CD8-positive, alpha-beta memory T cell (primary cell): ENCODE data around the gene DRC3. TPM values are rescaled to one million over a fixed set of nuclear protein-coding genes. Genes with fewer than 3 reads are reported as not detected.

Experiments used
- CTCF ChIA-PET: fragments of 350-600 bp; sonication (Branson Sonifier 250); formaldehyde crosslinking; loops from one replicate; lab custom pipeline; 2021; ENCODE audit warnings: antibody characterized with exemption; lab: Charles Lee
- POLR2A ChIA-PET: fragments of 350-600 bp; sonication (Branson Sonifier 250); formaldehyde crosslinking; loops from one replicate; lab custom pipeline; 2021; ENCODE audit warnings: antibody characterized with exemption; lab: Charles Lee
- DNase-seq, 5 donors: peaks; one replicate each; pipeline versions ENCODE4 v3.0.0 to v3.0.0-alpha.2; 2020 to 2022; ENCODE audit warnings: mixed read lengths in 1 of 5
- H3K27ac ChIP-seq: one replicate; pipeline ENCODE4 v1.7.0; 2013; ENCODE audit warnings: low read depth, mild to moderate bottlenecking, low read length, moderate library complexity
- H3K27me3 ChIP-seq: 2 replicates; pipeline ENCODE4 v1.7.0; 2013; ENCODE audit warnings: low read length, mild to moderate bottlenecking; ENCODE audit not compliant: insufficient read depth, poor library complexity, severe bottlenecking
- H3K36me3 ChIP-seq: 2 replicates; pipeline ENCODE4 v1.7.0; 2013; ENCODE audit warnings: mild to moderate bottlenecking, low read length, moderate library complexity; ENCODE audit not compliant: insufficient read depth
- H3K4me1 ChIP-seq: 2 replicates; pipeline ENCODE4 v1.7.0; 2013; ENCODE audit warnings: mild to moderate bottlenecking, low read length, moderate library complexity; ENCODE audit not compliant: insufficient read depth
- H3K4me3 ChIP-seq: 2 replicates; pipeline ENCODE4 v1.7.0; 2013; ENCODE audit warnings: mild to moderate bottlenecking, low read length
- H3K9me3 ChIP-seq: 2 replicates; pipeline ENCODE4 v1.7.0; 2013; ENCODE audit warnings: mild to moderate bottlenecking, low read length
- H3K27ac Mint-ChIP-seq, 8 donors: one replicate each; pipeline ENCODE4 v1.8.0; 2020 to 2021; ENCODE audit warnings: mixed read lengths in 8 of 8, mild to moderate bottlenecking in 6 of 8, inconsistent platforms in 3 of 8, moderate library complexity in 3 of 8
- H3K27me3 Mint-ChIP-seq, 2 donors: one replicate each; pipeline ENCODE4 v1.8.0; 2020 to 2021; ENCODE audit warnings: mixed read lengths in 2 of 2, mild to moderate bottlenecking in 1 of 2, moderate library complexity in 1 of 2
- H3K36me3 Mint-ChIP-seq, 3 donors: one replicate each; pipeline ENCODE4 v1.8.0; 2020 to 2021; ENCODE audit warnings: mixed read lengths in 3 of 3, inconsistent platforms in 1 of 3, mild to moderate bottlenecking in 1 of 3
- H3K4me1 Mint-ChIP-seq, 3 donors: one replicate each; pipeline ENCODE4 v1.8.0; 2020 to 2021; ENCODE audit warnings: mixed read lengths in 3 of 3, inconsistent platforms in 1 of 3, mild to moderate bottlenecking in 1 of 3
- H3K4me3 Mint-ChIP-seq, 7 donors: one replicate each; pipeline ENCODE4 v1.8.0; 2020 to 2021; ENCODE audit warnings: mixed read lengths in 7 of 7, mild to moderate bottlenecking in 6 of 7, moderate library complexity in 4 of 7, inconsistent platforms in 2 of 7
- H3K9me3 Mint-ChIP-seq, 5 donors: one replicate each; pipeline ENCODE4 v1.8.0; 2020 to 2022; ENCODE audit warnings: mixed read lengths in 5 of 5, mild to moderate bottlenecking in 3 of 5, moderate library complexity in 2 of 5, inconsistent platforms in 1 of 5
- polyA plus RNA-seq: library from polyadenylated mRNA; unstranded; fragments of 300-500 nt; fragmentation: Illumina TruSeq; gene quantifications from one replicate; pipeline ENCODE4 v1.2.3, GENCODE V29; 2021
- total RNA-seq, 2 experiments: library from RNA; stranded (reverse); gene quantifications; one replicate each; pipeline ENCODE4 v1.2.3, GENCODE V29; 2021

Gene DRC3
- total and polyA plus RNA-seq, 3 experiments from 2014 or later: 0.33 to 0.60 TPM; not detected in 1

DNA sequence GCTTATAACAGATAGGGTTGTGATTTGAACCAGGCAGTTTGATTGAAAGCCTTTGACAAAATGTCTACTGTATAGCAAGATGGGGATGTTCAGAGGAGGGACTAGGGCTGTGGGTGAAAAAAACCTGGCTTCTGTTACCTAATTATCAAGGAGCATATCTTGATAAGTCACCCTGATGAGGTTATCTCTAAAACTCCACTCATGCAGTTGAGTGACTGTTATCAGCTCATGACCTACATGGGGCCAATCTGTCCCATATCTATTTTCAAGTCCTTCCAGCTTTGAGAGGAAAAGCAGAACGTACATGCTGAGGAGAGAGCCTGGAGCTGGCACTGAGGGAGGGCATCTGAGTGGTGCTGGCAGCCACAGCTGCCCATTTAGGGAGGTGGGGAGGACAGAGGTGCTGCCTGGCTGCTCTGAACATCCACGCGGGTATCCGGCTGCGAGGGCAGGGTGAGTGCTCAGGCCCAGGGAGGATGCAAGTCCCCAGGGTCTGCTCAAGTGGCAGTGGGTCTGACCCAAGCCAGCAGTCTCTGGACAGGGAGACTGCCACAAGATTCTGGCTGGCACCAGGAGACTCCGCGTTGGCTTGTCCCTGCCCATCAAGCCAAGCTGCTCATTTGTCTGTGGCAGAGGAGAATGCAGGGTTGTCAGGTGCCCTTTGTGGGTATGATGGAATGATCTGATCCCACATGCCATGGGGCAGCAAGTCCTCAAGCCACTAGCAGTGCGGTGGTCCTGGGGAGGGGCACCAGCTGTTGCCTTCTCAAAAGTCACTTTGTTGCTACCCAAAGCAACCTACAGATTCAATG is 37.2 kb downstream of the DRC3 start:
- H3K27ac ChIP-seq: no peak overlapping the region
- no peaks in the 10 kb centered on the region for H3K36me3 ChIP-seq
- H3K9me3 ChIP-seq: no peaks in the 10 kb centered on the region
- no peaks in the 10 kb centered on the region for H3K4me1 ChIP-seq
- Mint-ChIP-seq H3K36me3 (peaks cover 0 to 65% (median 12%) of the 10 kb centered on the region in 3 donors), H3K4me1 (no peaks in the 10 kb centered on the region), H3K9me3 (no peaks in the 10 kb centered on the region), H3K27me3 (no peaks in the 10 kb centered on the region), H3K4me3 (no peak overlapping the region), H3K27ac (no peak overlapping the region)
- H3K27me3 ChIP-seq: no peaks in the 10 kb centered on the region
- H3K4me3 ChIP-seq: no peak overlapping the region
- CTCF ChIA-PET: no interaction called here
- no peak for DNase-seq
- POLR2A ChIA-PET: no interaction called here

- H3K4me1 ChIP-seq: no peaks in the 10 kb centered on the region
- no peak for DNase-seq
- POLR2A ChIA-PET: no interaction called here
- H3K27me3 ChIP-seq: no peaks in the 10 kb centered on the region
- H3K27ac ChIP-seq: no peak overlapping the region
- H3K36me3 ChIP-seq: peaks cover 6% of the 10 kb centered on the region
- CTCF ChIA-PET: no interaction called here
- H3K9me3 Mint-ChIP-seq: no peaks in the 10 kb centered on the region
- no peak overlapping the region for H3K27ac Mint-ChIP-seq
- H3K9me3 ChIP-seq: no peaks in the 10 kb centered on the region
- peaks cover 0 to 70% (median 11%) of the 10 kb centered on the region in 3 donors for H3K36me3 Mint-ChIP-seq
- H3K4me3 ChIP-seq: no peak overlapping the region
- H3K27me3 Mint-ChIP-seq: no peaks in the 10 kb centered on the region
- H3K4me1 Mint-ChIP-seq: no peaks in the 10 kb centered on the region
- no peak overlapping the region for H3K4me3 Mint-ChIP-seq
Measured at GRCh38 chr17:18011286-18011685, 38.6 kb downstream of the DRC3 start.

DNA sequence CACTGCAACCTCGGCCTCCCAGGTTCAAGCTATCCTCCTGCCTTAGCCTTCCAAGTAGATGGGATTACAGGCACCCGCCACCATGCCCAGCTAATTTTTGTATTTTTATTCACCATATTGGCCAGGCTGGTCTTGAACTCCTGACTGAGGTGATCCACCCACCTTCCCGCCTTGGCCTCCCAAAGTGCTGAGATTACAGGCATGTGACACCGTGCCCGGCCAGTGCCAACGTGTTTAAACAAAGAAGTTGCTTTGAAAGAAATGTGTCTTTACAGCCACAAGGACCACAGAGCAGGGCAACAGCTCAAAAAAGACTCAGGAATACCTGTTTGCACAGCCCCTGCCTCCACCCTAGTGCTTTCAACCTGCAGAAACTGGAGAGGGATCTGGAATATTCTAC is 41.3 kb downstream of the DRC3 start:
- Mint-ChIP-seq H3K4me1 (no peaks in the 10 kb centered on the region), H3K4me3 (no peak overlapping the region), H3K27me3 (no peaks in the 10 kb centered on the region), H3K36me3 (peaks cover 0 to 68% (median 13%) of the 10 kb centered on the region in 3 donors), H3K9me3 (no peaks in the 10 kb centered on the region), H3K27ac (no peak overlapping the region)
- ChIA-PET POLR2A (no interaction called here), CTCF (no interaction called here)
- no peak for DNase-seq
- no peaks in the 10 kb centered on the region for H3K4me1 ChIP-seq
- no peaks in the 10 kb centered on the region for H3K27me3 ChIP-seq
- no peak overlapping the region for H3K4me3 ChIP-seq
- H3K9me3 ChIP-seq: no peaks in the 10 kb centered on the region
- peaks cover 6% of the 10 kb centered on the region for H3K36me3 ChIP-seq
- H3K27ac ChIP-seq: no peak overlapping the region

DNA sequence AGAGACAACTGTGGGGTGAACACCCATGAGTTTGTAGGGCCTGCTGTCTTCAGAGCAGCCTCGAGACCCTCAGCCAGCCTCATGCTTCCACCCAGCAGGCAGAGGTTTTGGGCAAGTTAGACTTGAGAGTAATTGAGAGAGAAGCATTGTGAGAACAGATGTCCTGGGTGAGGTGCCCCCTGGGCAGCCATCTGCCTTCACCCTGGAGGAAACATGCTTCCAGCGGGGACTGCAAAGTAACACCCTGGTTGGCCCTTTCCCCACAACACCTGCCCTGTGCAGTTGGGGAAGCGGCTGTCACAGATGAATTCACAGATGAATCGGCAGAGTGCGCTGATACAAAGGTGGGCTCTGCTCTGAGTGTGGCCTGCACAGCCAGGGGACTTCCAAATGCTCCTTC is 42.9 kb downstream of the DRC3 start:
- H3K4me3 Mint-ChIP-seq: no peak overlapping the region
- no peaks in the 10 kb centered on the region for H3K9me3 Mint-ChIP-seq
- no peaks in the 10 kb centered on the region for H3K4me1 ChIP-seq
- H3K4me3 ChIP-seq: no peak overlapping the region
- no peak overlapping the region for H3K27ac ChIP-seq
- H3K36me3 ChIP-seq: peaks cover 6% of the 10 kb centered on the region
- H3K9me3 ChIP-seq: no peaks in the 10 kb centered on the region
- H3K27me3 Mint-ChIP-seq: no peaks in the 10 kb centered on the region
- H3K27me3 ChIP-seq: no peaks in the 10 kb centered on the region
- no peak for DNase-seq
- peaks cover 0 to 65% (median 13%) of the 10 kb centered on the region in 3 donors for H3K36me3 Mint-ChIP-seq
- POLR2A ChIA-PET: no interaction called here
- CTCF ChIA-PET: interaction anchor here (1.5 kb wide), 1 partner anchor 87 kb away, joined by 4 read pairs; no protein-coding TSS in a partner anchor
- no peaks in the 10 kb centered on the region for H3K4me1 Mint-ChIP-seq
- no peak overlapping the region for H3K27ac Mint-ChIP-seq

DNA sequence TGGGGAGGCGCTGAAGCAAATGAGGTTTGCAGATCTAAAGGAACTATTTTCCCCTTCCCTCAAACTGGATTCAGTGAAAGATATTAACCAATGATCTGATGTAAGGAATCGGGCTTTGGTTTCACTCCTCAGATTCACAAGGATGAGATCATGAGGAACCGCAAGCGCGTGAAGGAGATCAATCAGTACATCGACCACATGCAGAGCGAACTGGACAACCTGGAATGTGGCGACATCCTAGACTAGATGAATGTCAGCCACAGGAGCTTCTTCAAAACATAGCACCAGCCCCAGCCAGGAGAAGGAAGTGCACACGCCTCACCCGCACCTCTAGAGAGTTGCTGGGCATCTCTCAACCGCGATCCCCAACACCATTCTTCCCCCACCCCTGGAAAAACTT is 43.8 kb downstream of the DRC3 start:
- Mint-ChIP-seq H3K36me3 (peaks cover 0 to 67% (median 16%) of the 10 kb centered on the region in 3 donors), H3K4me1 (no peaks in the 10 kb centered on the region), H3K4me3 (no peak overlapping the region), H3K9me3 (no peaks in the 10 kb centered on the region), H3K27ac (no peak overlapping the region), H3K27me3 (no peaks in the 10 kb centered on the region)
- no peak overlapping the region for H3K4me3 ChIP-seq
- H3K27ac ChIP-seq: no peak overlapping the region
- ChIA-PET CTCF (no interaction called here), POLR2A (interaction anchor here (0.6 kb wide), 1 partner anchor 164 kb away, joined by 3 read pairs; no protein-coding TSS in a partner anchor)
- DNase-seq: no peak
- peaks cover 6% of the 10 kb centered on the region for H3K36me3 ChIP-seq
- no peaks in the 10 kb centered on the region for H3K9me3 ChIP-seq
- H3K4me1 ChIP-seq: no peaks in the 10 kb centered on the region
- H3K27me3 ChIP-seq: no peaks in the 10 kb centered on the region

DNA sequence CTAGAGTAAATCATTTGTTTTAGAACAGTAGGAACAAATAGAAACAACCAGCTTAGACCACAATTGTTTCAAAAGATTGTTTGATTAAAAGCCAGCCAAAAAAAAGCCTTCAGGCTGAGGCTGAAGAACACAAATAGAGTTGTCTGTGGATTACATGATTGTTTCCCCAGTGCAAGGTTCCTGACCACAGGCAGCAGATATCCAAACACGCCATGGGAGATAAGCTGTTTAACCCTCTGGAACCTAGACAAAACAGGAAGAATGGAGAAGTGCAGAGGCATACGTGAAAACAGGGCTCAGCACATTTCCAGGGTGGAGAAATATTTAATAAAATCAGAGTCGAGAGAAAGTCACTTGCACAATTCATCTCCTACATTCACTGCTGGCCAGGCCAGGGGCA is 45.3 kb downstream of the DRC3 start:
- no peak for DNase-seq
- Mint-ChIP-seq H3K27ac (no peak overlapping the region), H3K4me3 (no peak overlapping the region), H3K36me3 (peaks cover 0 to 61% (median 14%) of the 10 kb centered on the region in 3 donors), H3K4me1 (no peaks in the 10 kb centered on the region), H3K27me3 (no peaks in the 10 kb centered on the region), H3K9me3 (no peaks in the 10 kb centered on the region)
- ChIA-PET CTCF (no interaction called here), POLR2A (no interaction called here)
- Histone ChIP-seq H3K36me3 (peaks cover 6% of the 10 kb centered on the region), H3K27ac (no peak overlapping the region), H3K4me3 (no peak overlapping the region), H3K9me3 (no peaks in the 10 kb centered on the region), H3K27me3 (no peaks in the 10 kb centered on the region), H3K4me1 (no peaks in the 10 kb centered on the region)

DNA sequence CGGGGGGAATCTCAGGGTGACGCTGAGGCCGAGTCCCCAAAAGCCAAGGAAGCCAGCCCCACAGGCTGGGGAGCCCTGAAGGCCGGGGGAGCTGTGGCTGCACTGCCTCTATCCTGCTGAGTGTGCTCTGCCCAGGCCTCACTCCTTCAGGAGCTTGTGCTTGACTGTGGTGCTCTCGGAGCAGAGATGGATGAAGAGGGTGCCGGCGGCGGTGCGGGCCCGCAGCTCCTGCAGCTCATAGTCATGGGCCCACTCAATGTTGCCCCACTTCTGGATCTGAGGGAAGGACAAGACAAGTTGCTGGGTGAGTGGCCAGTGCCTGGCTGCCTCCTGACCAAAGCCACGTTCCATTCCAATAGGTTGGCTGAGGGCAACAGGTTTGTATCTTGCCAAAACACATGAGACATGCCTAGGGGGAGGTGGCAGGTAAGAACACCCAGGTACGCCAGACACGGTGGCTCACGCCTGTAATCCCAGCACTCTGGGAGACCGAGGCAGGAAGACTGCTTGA is 45.8 kb downstream of the DRC3 start:
- POLR2A ChIA-PET: no interaction called here
- Mint-ChIP-seq H3K36me3 (peaks cover 0 to 58% (median 11%) of the 10 kb centered on the region in 3 donors), H3K27me3 (no peaks in the 10 kb centered on the region), H3K9me3 (no peaks in the 10 kb centered on the region), H3K27ac (no peak overlapping the region), H3K4me3 (no peak overlapping the region), H3K4me1 (no peaks in the 10 kb centered on the region)
- Histone ChIP-seq H3K4me3 (no peak overlapping the region), H3K4me1 (no peaks in the 10 kb centered on the region), H3K9me3 (no peaks in the 10 kb centered on the region), H3K36me3 (peaks cover 6% of the 10 kb centered on the region), H3K27me3 (no peaks in the 10 kb centered on the region), H3K27ac (no peak overlapping the region)
- CTCF ChIA-PET: no interaction called here
- no peak for DNase-seq

DNA sequence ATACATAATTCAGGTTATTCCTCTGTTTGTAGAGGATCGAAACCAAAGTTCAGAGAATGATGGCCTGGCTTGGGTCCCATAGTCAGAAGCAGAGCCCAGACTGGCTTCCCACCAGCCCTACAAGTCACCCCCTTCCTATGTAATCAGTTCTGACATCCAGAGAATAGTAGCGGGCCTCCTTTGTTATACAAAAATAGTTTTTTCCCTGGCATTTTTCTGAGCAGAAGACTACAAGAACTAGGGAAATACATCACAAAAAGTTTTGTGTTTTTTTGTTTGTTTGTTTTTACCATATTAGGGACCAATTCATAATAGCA is 47.1 kb downstream of the DRC3 start:
- Histone ChIP-seq H3K36me3 (peaks cover 11% of the 10 kb centered on the region), H3K4me1 (no peaks in the 10 kb centered on the region), H3K27me3 (no peaks in the 10 kb centered on the region), H3K4me3 (no peak overlapping the region), H3K27ac (no peak overlapping the region), H3K9me3 (no peaks in the 10 kb centered on the region)
- H3K4me3 Mint-ChIP-seq: no peak overlapping the region
- H3K9me3 Mint-ChIP-seq: no peaks in the 10 kb centered on the region
- ChIA-PET CTCF (no interaction called here), POLR2A (no interaction called here)
- H3K36me3 Mint-ChIP-seq: peaks cover 0 to 66% (median 12%) of the 10 kb centered on the region in 3 donors
- no peak overlapping the region for H3K27ac Mint-ChIP-seq
- no peaks in the 10 kb centered on the region for H3K27me3 Mint-ChIP-seq
- no peaks in the 10 kb centered on the region for H3K4me1 Mint-ChIP-seq
- no peak for DNase-seq
